K562 (cell line): ENCODE results near the gene MYO1D. TPM values are rescaled to one million over a fixed set of nuclear protein-coding genes. Genes with fewer than 3 reads are reported as not detected.

ENCODE experiments used
- FOXJ2 ChIP-seq: fragments of 200-800 bp; sonication (Bioruptor generic); IDR thresholded peaks from 2 replicates; pipeline ENCODE4 v1.6.1; 2016; ENCODE audit warnings: missing genetic modification characterization, missing compliant biosample characterization
- GTF2F1 ChIP-seq: IDR thresholded peaks from 2 replicates; pipeline ENCODE4 v1.6.1; 2011; ENCODE audit warnings: low read depth, low read length, improper control_type of control experiment
- MBD2 ChIP-seq: sonication (generic); IDR thresholded peaks from 2 replicates; pipeline ENCODE4 v1.6.1; 2016; ENCODE audit warnings: low read depth, borderline replicate concordance
- RBM25 ChIP-seq: fragments of 200-400 bp; formaldehyde crosslinking; IDR thresholded peaks from 2 replicates; pipeline ENCODE4 v1.6.1; 2018; ENCODE audit warnings: low read length, low read depth, moderate library complexity; ENCODE audit not compliant: severe bottlenecking
- SLC30A9 ChIP-seq: fragments of 250-450 bp; sonication (Bioruptor Pico); IDR thresholded peaks from 2 replicates; pipeline ENCODE4 v1.8.0; 2022; ENCODE audit warnings: mild to moderate bottlenecking, moderate library complexity
- STAT5B ChIP-seq: fragments of 250-450 bp; sonication (Bioruptor Pico); IDR thresholded peaks from 2 replicates; pipeline ENCODE4 v1.8.0; 2021; ENCODE audit warnings: mild to moderate bottlenecking, inconsistent platforms
- ZNF431 ChIP-seq: sonication (generic); formaldehyde crosslinking; IDR thresholded peaks from 2 replicates; pipeline ENCODE4 v1.8.0; 2022; ENCODE audit warnings: mild to moderate bottlenecking, missing genetic modification reagents
- polyA plus RNA-seq, 8 experiments: library from polyadenylated mRNA; depleted of rRNA in 4 of 8; stranded (reverse) in 5 of 8; unstranded in 3 of 8; fragments of >200 nt; fragmentation: Nextera tagmentation in 2 of 8; fragmentation: Illumina TruSeq in 1 of 8; extraction: Ambion mirVana in 2 of 8; extraction: Trizol in 1 of 8; gene quantifications; 2 replicates each; pipeline versions ENCODE4 v1.2.1 to v1.2.3, GENCODE V29; 2011 to 2014; ENCODE audit warnings: inconsistent platforms in 1 of 8, missing spikeins in 1 of 8
- total RNA-seq, 7 experiments: library from RNA; depleted of rRNA in 6 of 7; stranded (reverse); fragments of >200 nt in 6 of 7; fragmentation: Illumina TruSeq in 2 of 7; extraction: Trizol in 2 of 7; gene quantifications; 2 replicates each; pipeline versions ENCODE4 v1.2.1 to v1.2.3, GENCODE V29; 2011 to 2021; ENCODE audit warnings: low replicate concordance in 1 of 7
- TF ChIP-seq, protein P1 (sequence below), 2 experiments: fragments of 450-650 bp; IDR thresholded peaks; 2 replicates each; pipeline ENCODE4 v1.6.1; 2016; ENCODE audit warnings: mild to moderate bottlenecking in 2 of 2, borderline replicate concordance in 1 of 2, low read depth in 1 of 2, moderate library complexity in 1 of 2
- TF ChIP-seq, protein P2 (sequence below): fragments of 450-650 bp; IDR thresholded peaks from one replicate; pipeline ENCODE4 v1.6.1; 2018; ENCODE audit warnings: mild to moderate bottlenecking, moderate library complexity; ENCODE audit not compliant: partially characterized antibody
- TF ChIP-seq, protein P3 (sequence below): fragments of 450-650 bp; formaldehyde crosslinking; IDR thresholded peaks from 2 replicates; pipeline ENCODE4 v1.4.0; 2022; ENCODE audit warnings: missing genetic modification characterization
- TF ChIP-seq, protein P4 (sequence below): fragments of 450-650 bp; IDR thresholded peaks from 2 replicates; pipeline ENCODE4 v1.6.1; 2018; ENCODE audit not compliant: partially characterized antibody

MYO1D gene
- total and polyA plus RNA-seq, 9 of the 15 experiments (the other 6 are each of a cell fraction or from before 2014, with no cell fraction given) = 2.1 to 71.2 (median 45.4) TPM

GRCh38 chr17:32486701-32487472 lies 390.0 kb downstream of the MYO1D start, which contains the start of gene CDK5R1 (continued):
- TF ChIP-seq, protein P1, sequence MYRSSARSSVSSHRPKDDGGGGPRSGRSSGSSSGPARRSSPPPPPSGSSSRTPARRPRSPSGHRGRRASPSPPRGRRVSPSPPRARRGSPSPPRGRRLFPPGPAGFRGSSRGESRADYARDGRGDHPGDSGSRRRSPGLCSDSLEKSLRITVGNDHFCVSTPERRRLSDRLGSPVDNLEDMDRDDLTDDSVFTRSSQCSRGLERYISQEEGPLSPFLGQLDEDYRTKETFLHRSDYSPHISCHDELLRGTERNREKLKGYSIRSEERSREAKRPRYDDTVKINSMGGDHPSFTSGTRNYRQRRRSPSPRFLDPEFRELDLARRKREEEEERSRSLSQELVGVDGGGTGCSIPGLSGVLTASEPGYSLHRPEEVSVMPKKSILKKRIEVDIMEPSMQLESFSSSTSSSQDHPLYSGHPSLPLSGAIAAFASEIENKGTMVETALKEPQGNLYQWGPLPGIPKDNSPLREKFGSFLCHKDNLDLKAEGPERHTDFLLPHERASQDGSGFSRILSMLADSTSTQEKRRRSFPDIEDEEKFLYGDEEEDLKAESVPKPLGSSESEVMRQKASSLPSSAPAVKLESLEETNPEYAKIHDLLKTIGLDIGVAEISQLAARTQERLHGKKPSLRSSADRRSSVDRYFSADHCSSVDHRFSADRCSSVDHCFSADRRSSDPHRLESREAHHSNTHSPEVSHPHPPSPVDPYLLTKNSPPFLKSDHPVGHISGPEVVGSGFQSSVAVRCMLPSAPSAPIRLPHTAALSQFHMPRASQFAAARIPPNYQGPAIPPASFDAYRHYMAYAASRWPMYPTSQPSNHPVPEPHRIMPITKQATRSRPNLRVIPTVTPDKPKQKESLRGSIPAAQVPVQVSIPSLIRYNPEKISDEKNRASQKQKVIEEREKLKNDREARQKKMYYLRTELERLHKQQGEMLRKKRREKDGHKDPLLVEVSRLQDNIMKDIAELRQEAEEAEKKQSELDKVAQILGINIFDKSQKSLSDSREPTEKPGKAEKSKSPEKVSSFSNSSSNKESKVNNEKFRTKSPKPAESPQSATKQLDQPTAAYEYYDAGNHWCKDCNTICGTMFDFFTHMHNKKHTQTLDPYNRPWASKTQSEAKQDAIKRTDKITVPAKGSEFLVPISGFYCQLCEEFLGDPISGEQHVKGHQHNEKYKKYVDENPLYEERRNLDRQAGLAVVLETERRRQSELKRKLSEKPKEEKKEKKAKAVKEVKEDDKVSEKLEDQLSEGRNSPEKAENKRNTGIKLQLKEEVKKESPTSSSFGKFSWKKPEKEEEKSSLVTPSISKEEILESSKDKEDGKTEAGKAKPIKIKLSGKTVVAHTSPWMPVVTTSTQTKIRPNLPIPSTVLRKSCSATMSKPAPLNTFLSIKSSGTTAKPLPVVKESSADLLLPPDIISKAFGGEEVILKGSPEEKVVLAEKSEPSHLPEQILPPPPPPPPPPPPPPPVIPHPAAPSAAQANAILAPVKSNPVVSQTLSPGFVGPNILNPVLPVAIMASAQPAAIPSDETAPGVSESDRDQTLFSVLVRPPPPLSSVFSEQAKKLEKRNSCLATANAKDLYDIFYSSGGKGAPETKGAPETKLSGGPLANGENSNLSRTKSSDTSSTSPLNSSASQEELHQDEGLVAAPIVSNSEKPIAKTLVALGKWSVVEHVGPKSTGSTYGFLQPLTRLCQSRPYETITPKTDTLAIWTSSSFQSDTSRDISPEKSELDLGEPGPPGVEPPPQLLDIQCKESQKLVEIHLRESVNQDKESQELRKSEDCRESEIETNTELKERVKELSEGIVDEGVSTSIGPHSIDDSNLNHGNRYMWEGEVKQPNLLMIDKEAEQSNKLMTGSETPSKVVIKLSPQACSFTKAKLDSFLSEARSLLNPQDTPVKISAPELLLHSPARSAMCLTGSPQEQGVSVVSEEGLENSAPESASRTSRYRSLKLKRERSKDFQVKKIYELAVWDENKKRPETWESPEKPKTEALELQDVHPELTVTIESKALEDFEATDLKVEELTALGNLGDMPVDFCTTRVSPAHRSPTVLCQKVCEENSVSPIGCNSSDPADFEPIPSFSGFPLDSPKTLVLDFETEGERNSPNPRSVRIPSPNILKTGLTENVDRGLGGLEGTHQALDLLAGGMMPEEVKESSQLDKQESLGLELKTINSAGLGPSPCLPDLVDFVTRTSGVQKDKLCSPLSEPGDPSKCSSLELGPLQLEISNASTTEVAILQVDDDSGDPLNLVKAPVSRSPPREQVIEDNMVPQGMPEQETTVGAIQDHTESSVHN (IDR thresholded peaks at IDR 0.05; ENCODE audit: borderline replicate concordance in 1 of 2, low read depth in 1 of 2) = no peak
- no peak for TF ChIP-seq ZNF431 (CRISPR knock-in tag)
- TF ChIP-seq, protein P2, sequence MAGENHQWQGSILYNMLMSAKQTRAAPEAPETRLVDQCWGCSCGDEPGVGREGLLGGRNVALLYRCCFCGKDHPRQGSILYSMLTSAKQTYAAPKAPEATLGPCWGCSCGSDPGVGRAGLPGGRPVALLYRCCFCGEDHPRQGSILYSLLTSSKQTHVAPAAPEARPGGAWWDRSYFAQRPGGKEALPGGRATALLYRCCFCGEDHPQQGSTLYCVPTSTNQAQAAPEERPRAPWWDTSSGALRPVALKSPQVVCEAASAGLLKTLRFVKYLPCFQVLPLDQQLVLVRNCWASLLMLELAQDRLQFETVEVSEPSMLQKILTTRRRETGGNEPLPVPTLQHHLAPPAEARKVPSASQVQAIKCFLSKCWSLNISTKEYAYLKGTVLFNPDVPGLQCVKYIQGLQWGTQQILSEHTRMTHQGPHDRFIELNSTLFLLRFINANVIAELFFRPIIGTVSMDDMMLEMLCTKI = no peak
- no peak for TF ChIP-seq STAT5B (CRISPR knock-in tag)
- TF ChIP-seq GTF2F1 = no peak
- TF ChIP-seq FOXJ2 (tag) = no peak
- TF ChIP-seq, protein P3, sequence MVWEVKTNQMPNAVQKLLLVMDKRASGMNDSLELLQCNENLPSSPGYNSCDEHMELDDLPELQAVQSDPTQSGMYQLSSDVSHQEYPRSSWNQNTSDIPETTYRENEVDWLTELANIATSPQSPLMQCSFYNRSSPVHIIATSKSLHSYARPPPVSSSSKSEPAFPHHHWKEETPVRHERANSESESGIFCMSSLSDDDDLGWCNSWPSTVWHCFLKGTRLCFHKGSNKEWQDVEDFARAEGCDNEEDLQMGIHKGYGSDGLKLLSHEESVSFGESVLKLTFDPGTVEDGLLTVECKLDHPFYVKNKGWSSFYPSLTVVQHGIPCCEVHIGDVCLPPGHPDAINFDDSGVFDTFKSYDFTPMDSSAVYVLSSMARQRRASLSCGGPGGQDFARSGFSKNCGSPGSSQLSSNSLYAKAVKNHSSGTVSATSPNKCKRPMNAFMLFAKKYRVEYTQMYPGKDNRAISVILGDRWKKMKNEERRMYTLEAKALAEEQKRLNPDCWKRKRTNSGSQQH = no peak
- TF ChIP-seq SLC30A9 = no peak
- TF ChIP-seq RBM25 = no peak
- TF ChIP-seq, protein P4, sequence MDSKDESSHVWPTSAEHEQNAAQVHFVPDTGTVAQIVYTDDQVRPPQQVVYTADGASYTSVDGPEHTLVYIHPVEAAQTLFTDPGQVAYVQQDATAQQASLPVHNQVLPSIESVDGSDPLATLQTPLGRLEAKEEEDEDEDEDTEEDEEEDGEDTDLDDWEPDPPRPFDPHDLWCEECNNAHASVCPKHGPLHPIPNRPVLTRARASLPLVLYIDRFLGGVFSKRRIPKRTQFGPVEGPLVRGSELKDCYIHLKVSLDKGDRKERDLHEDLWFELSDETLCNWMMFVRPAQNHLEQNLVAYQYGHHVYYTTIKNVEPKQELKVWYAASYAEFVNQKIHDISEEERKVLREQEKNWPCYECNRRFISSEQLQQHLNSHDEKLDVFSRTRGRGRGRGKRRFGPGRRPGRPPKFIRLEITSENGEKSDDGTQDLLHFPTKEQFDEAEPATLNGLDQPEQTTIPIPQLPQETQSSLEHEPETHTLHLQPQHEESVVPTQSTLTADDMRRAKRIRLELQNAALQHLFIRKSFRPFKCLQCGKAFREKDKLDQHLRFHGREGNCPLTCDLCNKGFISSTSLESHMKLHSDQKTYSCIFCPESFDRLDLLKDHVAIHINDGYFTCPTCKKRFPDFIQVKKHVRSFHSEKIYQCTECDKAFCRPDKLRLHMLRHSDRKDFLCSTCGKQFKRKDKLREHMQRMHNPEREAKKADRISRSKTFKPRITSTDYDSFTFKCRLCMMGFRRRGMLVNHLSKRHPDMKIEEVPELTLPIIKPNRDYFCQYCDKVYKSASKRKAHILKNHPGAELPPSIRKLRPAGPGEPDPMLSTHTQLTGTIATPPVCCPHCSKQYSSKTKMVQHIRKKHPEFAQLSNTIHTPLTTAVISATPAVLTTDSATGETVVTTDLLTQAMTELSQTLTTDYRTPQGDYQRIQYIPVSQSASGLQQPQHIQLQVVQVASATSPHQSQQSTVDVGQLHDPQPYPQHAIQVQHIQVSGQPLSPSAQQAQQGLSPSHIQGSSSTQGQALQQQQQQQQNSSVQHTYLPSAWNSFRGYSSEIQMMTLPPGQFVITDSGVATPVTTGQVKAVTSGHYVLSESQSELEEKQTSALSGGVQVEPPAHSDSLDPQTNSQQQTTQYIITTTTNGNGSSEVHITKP = no peak
- TF ChIP-seq MBD2 = no peak
